ENCODE measurements around the gene FCER2. TPM values are rescaled to one million over a fixed set of nuclear protein-coding genes. Genes with fewer than 3 reads are reported as not detected.

Gene FCER2
- total RNA-seq, 1 experiment from 2014 or later = not detected

GRCh38 chr19:7655581-7655980, 46.4 kb downstream of the FCER2 start:
- TF ChIP-seq CTCF (conservative IDR thresholded peaks at IDR 0.05; ENCODE audit: low read depth, low read length) = no peak
- H3K36me3 ChIP-seq (ENCODE audit: insufficient read depth, low read length, poor library complexity, severe bottlenecking) = no peaks in the 10 kb centered on the region
- no peaks in the 10 kb centered on the region for H3K27me3 ChIP-seq (replicated peaks; ENCODE audit: insufficient read depth, low read depth, low read length, poor library complexity)
- no TSS peak for BruUV-seq (replicated peaks)
- H3K27ac ChIP-seq (ENCODE audit: low read depth, low read length, poor library complexity, severe bottlenecking) = no peak overlapping the region
- POLR2A ChIA-PET (ENCODE audit: low non-redundant PET) = no interaction called here
- no peaks in the 10 kb centered on the region for H3K9me3 ChIP-seq (ENCODE audit: low read depth, low read length, poor library complexity, severe bottlenecking)
- H3K4me3 ChIP-seq (ENCODE audit: low read depth, low read length, poor library complexity, severe bottlenecking) = no peak overlapping the region
- no peak for DNase-seq (ENCODE audit: low spot score)
- H3K4me1 ChIP-seq (ENCODE audit: insufficient read depth, low read length, poor library complexity, severe bottlenecking) = no peaks in the 10 kb centered on the region
- intact Hi-C loops (cut with micrococcal nuclease; ENCODE audit: unreplicated experiment) = no loop called here
- CTCF ChIA-PET = interaction anchor here (0.6 kb wide), 1 partner anchor 10 kb away, joined by 4 read pairs; no protein-coding TSS in a partner anchor

- CTCF ChIA-PET = interaction anchor here (1.0 kb wide), 1 partner anchor 26 kb away, joined by 3 read pairs; the partner anchor contains the start of gene TRAPPC5
- intact Hi-C loops (cut with micrococcal nuclease; ENCODE audit: unreplicated experiment) = loop anchor here (5.0 kb wide), 1 partner anchor 148 kb away; no protein-coding TSS in a partner anchor
These were observed 47.5 kb downstream of the FCER2 start for GRCh38 chr19:7654401-7654800.

GRCh38 chr19:7652061-7652641, 49.8 kb downstream of the FCER2 start:
- no peak overlapping the region for H3K27ac ChIP-seq (ENCODE audit: low read depth, low read length, poor library complexity, severe bottlenecking)
- BruUV-seq (replicated peaks) = no TSS peak
- ChIA-PET POLR2A (ENCODE audit: low non-redundant PET) (no interaction called here), CTCF (interaction anchor here (0.8 to 1.2 kb wide), 2 partner anchors 25 to 28 kb away, joined by 3 to 15 read pairs; partner anchors contain the start of genes MCEMP1 and TRAPPC5)
- no peaks in the 10 kb centered on the region for H3K27me3 ChIP-seq (replicated peaks; ENCODE audit: insufficient read depth, low read depth, low read length, poor library complexity)
- no peaks in the 10 kb centered on the region for H3K4me1 ChIP-seq (ENCODE audit: insufficient read depth, low read length, poor library complexity, severe bottlenecking)
- no peaks in the 10 kb centered on the region for H3K9me3 ChIP-seq (ENCODE audit: low read depth, low read length, poor library complexity, severe bottlenecking)
- intact Hi-C loops (cut with micrococcal nuclease; ENCODE audit: unreplicated experiment) = loop anchor here (2.0 to 5.0 kb wide), 2 partner anchors 29 to 150 kb away; partner anchors contain the start of gene TRAPPC5
- peak; percentile 76 for DNase-seq (ENCODE audit: low spot score)
- TF ChIP-seq EZH2 (IDR thresholded peaks at IDR 0.05; ENCODE audit: borderline replicate concordance, low read depth, low read length, poor library complexity, severe bottlenecking) (no peak), CTCF (conservative IDR thresholded peaks at IDR 0.05; ENCODE audit: low read depth, low read length) (peak; percentile 97)
- H3K4me3 ChIP-seq (ENCODE audit: low read depth, low read length, poor library complexity, severe bottlenecking) = peak overlapping the region; percentile 20
- H3K36me3 ChIP-seq (ENCODE audit: insufficient read depth, low read length, poor library complexity, severe bottlenecking) = no peaks in the 10 kb centered on the region

More at GRCh38 chr19:7654401-7654800, 47.5 kb downstream of the FCER2 start:
- Histone ChIP-seq H3K9me3 (ENCODE audit: low read depth, low read length, poor library complexity, severe bottlenecking) (no peaks in the 10 kb centered on the region), H3K36me3 (ENCODE audit: insufficient read depth, low read length, poor library complexity, severe bottlenecking) (no peaks in the 10 kb centered on the region), H3K4me3 (ENCODE audit: low read depth, low read length, poor library complexity, severe bottlenecking) (no peak overlapping the region), H3K27ac (ENCODE audit: low read depth, low read length, poor library complexity, severe bottlenecking) (no peak overlapping the region), H3K27me3 (replicated peaks; ENCODE audit: insufficient read depth, low read depth, low read length, poor library complexity) (no peaks in the 10 kb centered on the region), H3K4me1 (ENCODE audit: insufficient read depth, low read length, poor library complexity, severe bottlenecking) (no peaks in the 10 kb centered on the region)
- BruUV-seq (replicated peaks) = no TSS peak
- no peak for DNase-seq (ENCODE audit: low spot score)
- POLR2A ChIA-PET (ENCODE audit: low non-redundant PET) = no interaction called here
- no peak for TF ChIP-seq EZH2 (IDR thresholded peaks at IDR 0.05; ENCODE audit: borderline replicate concordance, low read depth, low read length, poor library complexity, severe bottlenecking)
- no peak for TF ChIP-seq CTCF (conservative IDR thresholded peaks at IDR 0.05; ENCODE audit: low read depth, low read length)
